WTC11 (cell line): Measurements from ENCODE around the gene COQ9.

ENCODE experiments used
- CREB1 ChIP-seq: sonication (generic); formaldehyde crosslinking; IDR thresholded peaks from 2 replicates; pipeline ENCODE4 v1.8.0; 2023; ENCODE audit warnings: mild to moderate bottlenecking, missing genetic modification reagents
- SP1 ChIP-seq: sonication (generic); formaldehyde crosslinking; conservative IDR thresholded peaks from 2 replicates; pipeline ENCODE4 v1.8.1; 2022; ENCODE audit warnings: missing genetic modification reagents
- TEAD4 ChIP-seq: sonication (generic); formaldehyde crosslinking; IDR thresholded peaks from 2 replicates; pipeline ENCODE4 v1.8.0; 2022; ENCODE audit warnings: mild to moderate bottlenecking, missing genetic modification reagents
- ZNF317 ChIP-seq: sonication (generic); formaldehyde crosslinking; IDR thresholded peaks from 2 replicates; pipeline ENCODE4 v1.8.1; 2023; ENCODE audit warnings: low read depth, mild to moderate bottlenecking, moderate library complexity, missing genetic modification reagents, borderline replicate concordance
- TF ChIP-seq, protein P1 (sequence below): sonication (generic); formaldehyde crosslinking; IDR thresholded peaks from 2 replicates; pipeline ENCODE4 v1.8.1; 2023; ENCODE audit warnings: mild to moderate bottlenecking, moderate library complexity, missing genetic modification reagents
- TF ChIP-seq, protein P2 (sequence below): fragments of 200-600 bp; IDR thresholded peaks from 2 replicates; pipeline ENCODE4 v1.8.0; 2022; ENCODE audit warnings: antibody characterized with exemption
- TF ChIP-seq, protein P3 (sequence below): sonication (generic); formaldehyde crosslinking; IDR thresholded peaks from 2 replicates; pipeline ENCODE4 v1.8.1; 2022; ENCODE audit warnings: mild to moderate bottlenecking, missing genetic modification reagents, moderate library complexity, borderline replicate concordance

DNA sequence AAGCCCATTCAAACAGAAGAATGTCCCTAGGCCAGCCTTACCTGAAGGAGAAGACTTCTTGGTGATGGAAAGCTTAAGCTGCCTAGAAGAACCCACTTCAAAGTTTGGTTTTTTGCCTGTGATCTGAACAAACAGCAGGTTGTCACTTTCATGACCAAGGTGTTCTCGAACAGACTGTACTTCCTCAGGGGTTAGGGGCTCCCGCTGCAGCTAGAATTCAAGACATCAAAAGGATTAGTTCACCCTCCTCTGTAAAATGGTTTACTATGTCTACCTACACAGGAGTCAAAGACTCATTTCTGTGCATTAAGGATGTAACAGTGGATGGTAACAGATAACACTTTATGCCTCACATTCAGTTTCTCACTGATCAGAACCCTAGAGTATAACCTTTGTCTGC lies 13.3 kb upstream of the COQ9 start:
- no peak for TF ChIP-seq CREB1 (CRISPR knock-in tag)
- TF ChIP-seq, protein P1, sequence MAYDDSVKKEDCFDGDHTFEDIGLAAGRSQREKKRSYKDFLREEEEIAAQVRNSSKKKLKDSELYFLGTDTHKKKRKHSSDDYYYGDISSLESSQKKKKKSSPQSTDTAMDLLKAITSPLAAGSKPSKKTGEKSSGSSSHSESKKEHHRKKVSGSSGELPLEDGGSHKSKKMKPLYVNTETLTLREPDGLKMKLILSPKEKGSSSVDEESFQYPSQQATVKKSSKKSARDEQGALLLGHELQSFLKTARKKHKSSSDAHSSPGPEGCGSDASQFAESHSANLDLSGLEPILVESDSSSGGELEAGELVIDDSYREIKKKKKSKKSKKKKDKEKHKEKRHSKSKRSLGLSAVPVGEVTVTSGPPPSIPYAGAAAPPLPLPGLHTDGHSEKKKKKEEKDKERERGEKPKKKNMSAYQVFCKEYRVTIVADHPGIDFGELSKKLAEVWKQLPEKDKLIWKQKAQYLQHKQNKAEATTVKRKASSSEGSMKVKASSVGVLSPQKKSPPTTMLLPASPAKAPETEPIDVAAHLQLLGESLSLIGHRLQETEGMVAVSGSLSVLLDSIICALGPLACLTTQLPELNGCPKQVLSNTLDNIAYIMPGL (CRISPR knock-in tag) = no peak
- TF ChIP-seq SP1 (CRISPR knock-in tag) = no peak
- TF ChIP-seq, protein P2, sequence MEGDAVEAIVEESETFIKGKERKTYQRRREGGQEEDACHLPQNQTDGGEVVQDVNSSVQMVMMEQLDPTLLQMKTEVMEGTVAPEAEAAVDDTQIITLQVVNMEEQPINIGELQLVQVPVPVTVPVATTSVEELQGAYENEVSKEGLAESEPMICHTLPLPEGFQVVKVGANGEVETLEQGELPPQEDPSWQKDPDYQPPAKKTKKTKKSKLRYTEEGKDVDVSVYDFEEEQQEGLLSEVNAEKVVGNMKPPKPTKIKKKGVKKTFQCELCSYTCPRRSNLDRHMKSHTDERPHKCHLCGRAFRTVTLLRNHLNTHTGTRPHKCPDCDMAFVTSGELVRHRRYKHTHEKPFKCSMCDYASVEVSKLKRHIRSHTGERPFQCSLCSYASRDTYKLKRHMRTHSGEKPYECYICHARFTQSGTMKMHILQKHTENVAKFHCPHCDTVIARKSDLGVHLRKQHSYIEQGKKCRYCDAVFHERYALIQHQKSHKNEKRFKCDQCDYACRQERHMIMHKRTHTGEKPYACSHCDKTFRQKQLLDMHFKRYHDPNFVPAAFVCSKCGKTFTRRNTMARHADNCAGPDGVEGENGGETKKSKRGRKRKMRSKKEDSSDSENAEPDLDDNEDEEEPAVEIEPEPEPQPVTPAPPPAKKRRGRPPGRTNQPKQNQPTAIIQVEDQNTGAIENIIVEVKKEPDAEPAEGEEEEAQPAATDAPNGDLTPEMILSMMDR = no peak
- TF ChIP-seq, protein P3, sequence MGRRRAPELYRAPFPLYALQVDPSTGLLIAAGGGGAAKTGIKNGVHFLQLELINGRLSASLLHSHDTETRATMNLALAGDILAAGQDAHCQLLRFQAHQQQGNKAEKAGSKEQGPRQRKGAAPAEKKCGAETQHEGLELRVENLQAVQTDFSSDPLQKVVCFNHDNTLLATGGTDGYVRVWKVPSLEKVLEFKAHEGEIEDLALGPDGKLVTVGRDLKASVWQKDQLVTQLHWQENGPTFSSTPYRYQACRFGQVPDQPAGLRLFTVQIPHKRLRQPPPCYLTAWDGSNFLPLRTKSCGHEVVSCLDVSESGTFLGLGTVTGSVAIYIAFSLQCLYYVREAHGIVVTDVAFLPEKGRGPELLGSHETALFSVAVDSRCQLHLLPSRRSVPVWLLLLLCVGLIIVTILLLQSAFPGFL (CRISPR knock-in tag) = no peak
- TF ChIP-seq ZNF317 = no peak
- no peak for TF ChIP-seq TEAD4 (CRISPR knock-in tag)
